MM.1S (cell line): Measurements from ENCODE around the gene TPM3.

Experiments
- DNase-seq: peaks from one replicate; pipeline ENCODE4 v3.0.0-alpha.2; 2015
- H2AFZ ChIP-seq: fragments of 300-600 bp; sonication (generic); 2 replicates; pipeline ENCODE4 v1.6.0; 2016; ENCODE audit warnings: antibody characterized with exemption, low read length
- H3F3A ChIP-seq: fragments of 300-600 bp; sonication (generic); 2 replicates; pipeline ENCODE4 v1.6.1; 2016; ENCODE audit warnings: mild to moderate bottlenecking, antibody characterized with exemption, low read length, moderate library complexity, mixed read lengths; ENCODE audit not compliant: insufficient read depth
- H3K27ac ChIP-seq: fragments of 300-600 bp; sonication (generic); 2 replicates; pipeline ENCODE4 v1.5.1; 2016; ENCODE audit warnings: mild to moderate bottlenecking, low read length
- H3K27me3 ChIP-seq: fragments of 300-600 bp; sonication (generic); replicated peaks from 2 replicates; pipeline ENCODE4 v1.6.0; 2016; ENCODE audit warnings: low read length; ENCODE audit not compliant: insufficient read depth
- H3K36me3 ChIP-seq: fragments of 300-600 bp; sonication (generic); replicated peaks from 2 replicates; pipeline ENCODE4 v1.6.1; 2016; ENCODE audit warnings: mild to moderate bottlenecking, low read length, mixed read lengths; ENCODE audit not compliant: insufficient read depth
- H3K4me1 ChIP-seq: fragments of 300-600 bp; sonication (generic); 2 replicates; pipeline ENCODE4 v1.6.1; 2016; ENCODE audit warnings: low read length, mixed read lengths
- H3K4me2 ChIP-seq: fragments of 300-600 bp; sonication (generic); 2 replicates; pipeline ENCODE4 v1.6.0; 2016; ENCODE audit warnings: low read depth, low read length
- H3K4me3 ChIP-seq: fragments of 300-600 bp; sonication (generic); 2 replicates; pipeline ENCODE4 v1.5.1; 2016; ENCODE audit warnings: low read length, mixed read lengths
- H3K79me2 ChIP-seq: fragments of 300-600 bp; sonication (generic); 2 replicates; pipeline ENCODE4 v1.6.1; 2016; ENCODE audit warnings: mixed run types, low read length, mixed read lengths
- H3K9ac ChIP-seq: fragments of 300-600 bp; sonication (generic); 2 replicates; pipeline ENCODE4 v1.6.1; 2016; ENCODE audit warnings: low read length, mixed read lengths
- H3K9me2 ChIP-seq: fragments of 300-600 bp; sonication (generic); replicated peaks from 2 replicates; pipeline ENCODE4 v1.6.1; 2016; ENCODE audit warnings: mild to moderate bottlenecking, low read length, mixed read lengths; ENCODE audit not compliant: insufficient read depth
- H3K9me3 ChIP-seq: fragments of 300-600 bp; sonication (generic); replicated peaks from 2 replicates; pipeline ENCODE4 v1.6.1; 2016; ENCODE audit warnings: mild to moderate bottlenecking, low read length, mixed read lengths; ENCODE audit not compliant: insufficient read depth
- H4K20me1 ChIP-seq: fragments of 300-600 bp; sonication (generic); 2 replicates; pipeline ENCODE4 v1.6.1; 2016; ENCODE audit warnings: mild to moderate bottlenecking, low read length, moderate library complexity, mixed read lengths; ENCODE audit not compliant: insufficient read depth
- CTCF ChIP-seq: fragments of 300-600 bp; sonication (generic); IDR thresholded peaks from 2 replicates; pipeline ENCODE4 v1.5.1; 2016; ENCODE audit warnings: antibody characterized with exemption, low read length, mixed read lengths
- EZH2 ChIP-seq: fragments of 300-600 bp; sonication (generic); optimal IDR thresholded peaks from 2 replicates; pipeline ENCODE3; 2017; ENCODE audit warnings: low read depth, mild to moderate bottlenecking, antibody characterized with exemption, low read length, mixed read lengths
- EZH2phosphoT487 ChIP-seq: fragments of 300-600 bp; sonication (generic); IDR thresholded peaks from 2 replicates; pipeline ENCODE4 v1.6.1; 2018; ENCODE audit warnings: antibody characterized with exemption, low read length

TPM3 gene

DNA sequence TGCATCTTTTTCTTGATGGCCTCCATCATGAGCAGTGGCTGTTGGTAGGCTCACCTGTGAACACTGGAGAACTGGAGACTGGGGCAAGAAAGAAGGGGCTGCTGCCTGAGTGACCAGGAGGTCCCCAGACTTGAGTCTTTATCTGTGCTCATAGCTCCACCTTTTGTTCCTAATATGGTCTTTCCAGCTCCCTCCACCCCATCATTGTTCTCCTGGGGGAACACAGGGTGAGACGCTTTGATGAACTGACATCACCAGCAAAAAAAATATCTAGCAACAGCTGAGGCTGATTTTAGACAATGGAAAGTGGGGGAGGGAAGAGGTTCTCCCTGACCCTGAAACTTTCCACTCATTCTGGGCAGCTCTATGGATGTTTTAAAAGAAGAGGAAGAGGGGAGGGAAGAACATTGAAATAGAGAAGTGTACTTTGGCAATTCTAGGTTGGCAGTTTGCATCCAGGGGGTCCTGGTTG lies at the start of gene TPM3:
Gene TPM3 (minus strand): TSS at position 111 of the 472 bp plus-strand sequence. CDS start 82 bp downstream, at position 29.
- no peaks in the 10 kb centered on the region for H3K27me3 ChIP-seq
- H3F3A ChIP-seq, result peaks cover 8% of the 10 kb centered on the region
- H3K9me3 ChIP-seq, result no peaks in the 10 kb centered on the region
- H3K9me2 ChIP-seq, result no peaks in the 10 kb centered on the region
- H4K20me1 ChIP-seq, result no peaks in the 10 kb centered on the region
- H3K27ac ChIP-seq, result no peak within 1 kb of the TSS
- no peak within 1 kb of the TSS for H3K4me2 ChIP-seq
- no peaks in the 10 kb centered on the region for H3K36me3 ChIP-seq
- H2AFZ ChIP-seq, result no peak within 1 kb of the TSS
- DNase-seq, result no peak
- H3K9ac ChIP-seq, result no peak within 1 kb of the TSS
- H3K4me3 ChIP-seq, result no peak within 1 kb of the TSS
- no peak for TF ChIP-seq EZH2
- no peak for TF ChIP-seq CTCF
- no peak for TF ChIP-seq EZH2phosphoT487
- H3K4me1 ChIP-seq, result peaks cover 24% of the 10 kb centered on the region
- no peaks in the 10 kb centered on the region for H3K79me2 ChIP-seq

DNA sequence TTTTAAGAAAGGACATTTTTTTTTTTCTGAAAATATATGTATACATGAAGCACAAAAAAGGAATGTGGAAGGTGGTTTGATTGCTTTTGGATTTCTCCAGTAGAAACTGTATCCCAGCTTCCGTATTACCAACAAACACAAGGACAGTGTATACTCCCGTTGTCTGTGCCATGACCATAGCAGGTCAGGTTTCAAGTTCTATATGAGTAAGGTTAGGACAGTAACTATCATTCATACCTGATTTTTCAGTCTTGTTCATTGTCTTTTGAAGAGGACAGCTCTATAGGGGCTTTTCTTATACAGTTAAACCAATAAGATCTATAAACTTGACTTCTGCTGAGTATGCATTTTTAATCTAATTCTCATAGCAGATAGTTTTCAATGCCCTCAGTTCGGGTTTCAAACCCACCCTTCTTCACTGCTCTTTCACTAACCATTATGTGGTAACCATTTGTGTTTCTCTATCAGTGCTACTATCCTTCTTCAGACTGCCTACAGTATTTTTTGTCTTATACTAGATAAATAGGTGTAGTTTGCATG lies 48.5 kb upstream of the TPM3 start:
- Histone ChIP-seq H4K20me1 (0 out of 2 replicates have a peak, but pooled peaks cover 16% of the 10 kb centered on the region), H3K27ac (0 out of 2 replicates have a peak overlapping the region, but pooled peaks have one; percentile 0), H3K79me2 (peaks cover 84% of the 10 kb centered on the region), H3K9ac (no peak overlapping the region), H2AFZ (no peak overlapping the region), H3F3A (peaks cover 5% of the 10 kb centered on the region; the same call in 1 of the 2 replicates), H3K36me3 (peaks cover 47% of the 10 kb centered on the region), H3K27me3 (no peaks in the 10 kb centered on the region), H3K4me1 (no peaks in the 10 kb centered on the region), H3K9me2 (no peaks in the 10 kb centered on the region), H3K4me3 (no peak overlapping the region), H3K9me3 (no peaks in the 10 kb centered on the region), H3K4me2 (no peak overlapping the region)
- no peak for DNase-seq
- TF ChIP-seq CTCF, result no peak
- TF ChIP-seq EZH2, result no peak
- no peak for TF ChIP-seq EZH2phosphoT487

GRCh38 chr1:154239491-154239890 lies 47.6 kb upstream of the TPM3 start:
- Histone ChIP-seq H3K9ac (no peak overlapping the region), H3K36me3 (peaks cover 42% of the 10 kb centered on the region), H3K27ac (no peak overlapping the region), H3K79me2 (peaks cover 85% of the 10 kb centered on the region), H3K4me3 (no peak overlapping the region), H3K4me2 (no peak overlapping the region), H3K4me1 (no peaks in the 10 kb centered on the region), H4K20me1 (0 out of 2 replicates have a peak, but pooled peaks cover 16% of the 10 kb centered on the region), H3F3A (peaks cover 5% of the 10 kb centered on the region; the same call in 1 of the 2 replicates), H2AFZ (no peak overlapping the region), H3K9me3 (no peaks in the 10 kb centered on the region), H3K9me2 (no peaks in the 10 kb centered on the region), H3K27me3 (no peaks in the 10 kb centered on the region)
- no peak for DNase-seq
- TF ChIP-seq CTCF, result no peak
- no peak for TF ChIP-seq EZH2phosphoT487
- TF ChIP-seq EZH2, result no peak
